ENCODE measurements around the gene SLC16A9.

SLC16A9 gene

GRCh38 chr10:59709395-59710125 is at the start of gene SLC16A9:
Gene SLC16A9, minus strand, starts transcription at chr10:59709850. Its CDS starts 25,559 bp downstream, at chr10:59684291.
- DNase-seq (ENCODE audit: low read depth, low spot score), result peak; percentile 46
- in situ Hi-C loops (cut with HindIII; ENCODE audit: low sequenced_read_pairs), result no loop called here
- peak; percentile 48 for TF ChIP-seq CTCF (IDR thresholded peaks at IDR 0.05; ENCODE audit: low read depth, low read length)
- peak within 1 kb of the TSS; percentile 50 for H3K4me3 ChIP-seq (ENCODE audit: low read depth, low read length)

- DNase-seq (ENCODE audit: low read depth, low spot score), result peak; percentile 75
- H3K4me3 ChIP-seq (ENCODE audit: low read depth, low read length), result no peak overlapping the region
- in situ Hi-C loops (cut with HindIII; ENCODE audit: low sequenced_read_pairs), result no loop called here
- TF ChIP-seq CTCF (IDR thresholded peaks at IDR 0.05; ENCODE audit: low read depth, low read length), result no peak
Measured at GRCh38 chr10:59757966-59758365, 48.3 kb upstream of the SLC16A9 start.

- in situ Hi-C loops (cut with HindIII; ENCODE audit: low sequenced_read_pairs), result no loop called here
Measured at GRCh38 chr10:59754951-59755350, 45.3 kb upstream of the SLC16A9 start.

GRCh38 chr10:59753267-59753666 is 43.6 kb upstream of the SLC16A9 start, which contains the start of gene MRLN:
Gene MRLN, minus strand, starts transcription at chr10:59753455.
- H3K4me3 ChIP-seq (ENCODE audit: low read depth, low read length), result no peak within 1 kb of the TSS
- DNase-seq (ENCODE audit: low read depth, low spot score), result no peak
- in situ Hi-C loops (cut with HindIII; ENCODE audit: low sequenced_read_pairs), result no loop called here

More at GRCh38 chr10:59754951-59755350, 45.3 kb upstream of the SLC16A9 start:
- DNase-seq (ENCODE audit: low read depth, low spot score), result peak; percentile 6
- no peak for TF ChIP-seq CTCF (IDR thresholded peaks at IDR 0.05; ENCODE audit: low read depth, low read length)
- H3K4me3 ChIP-seq (ENCODE audit: low read depth, low read length), result no peak overlapping the region

GRCh38 chr10:59752278-59752940 is 42.8 kb upstream of the SLC16A9 start:
- TF ChIP-seq CTCF (IDR thresholded peaks at IDR 0.05; ENCODE audit: low read depth, low read length), result no peak
- in situ Hi-C loops (cut with HindIII; ENCODE audit: low sequenced_read_pairs), result no loop called here
- DNase-seq (ENCODE audit: low read depth, low spot score), result no peak
- no peak overlapping the region for H3K4me3 ChIP-seq (ENCODE audit: low read depth, low read length)

More at GRCh38 chr10:59753267-59753666, 43.6 kb upstream of the SLC16A9 start, which contains the start of gene MRLN:
- no peak for TF ChIP-seq CTCF (IDR thresholded peaks at IDR 0.05; ENCODE audit: low read depth, low read length)

GRCh38 chr10:59750155-59750945 is 40.7 kb upstream of the SLC16A9 start:
- no peak for DNase-seq (ENCODE audit: low read depth, low spot score)
- TF ChIP-seq CTCF (IDR thresholded peaks at IDR 0.05; ENCODE audit: low read depth, low read length), result no peak
- in situ Hi-C loops (cut with HindIII; ENCODE audit: low sequenced_read_pairs), result no loop called here
- H3K4me3 ChIP-seq (ENCODE audit: low read depth, low read length), result no peak overlapping the region

Measured in astrocyte of the spinal cord (primary cell).